ENCODE measurements around the gene NCAPD2.
A peak's percentile ranks its signal among the peaks of the same experiment; 100 is the strongest.
"Not testable (repeated sequence)": the region's sequence is repeated elsewhere in the genome, so short reads cannot be mapped to it uniquely, and the experiment has no call there.

The NCAPD2 gene

GRCh38 chr12:6548966-6549683 lies 55.2 kb downstream of the NCAPD2 start:
- Histone ChIP-seq H3K4me3 (ENCODE audit: low read length) (no peak overlapping the region), H3K27me3 (ENCODE audit: control insufficient read depth, insufficient read depth, low read length) (no peaks in the 10 kb centered on the region), H3K27ac (ENCODE audit: low read length) (no peak overlapping the region), H3K4me1 (ENCODE audit: control insufficient read depth, low read depth, low read length) (no peaks in the 10 kb centered on the region), H3K36me3 (ENCODE audit: control insufficient read depth, low read depth, low read length) (peaks cover 23% of the 10 kb centered on the region), H3K9me3 (ENCODE audit: control insufficient read depth, low read depth, low read length) (no peaks in the 10 kb centered on the region), H3K9ac (ENCODE audit: low read length) (no peak overlapping the region)

- Histone ChIP-seq H3K36me3 (ENCODE audit: control insufficient read depth, low read depth, low read length) (peaks cover 19% of the 10 kb centered on the region), H3K4me1 (ENCODE audit: control insufficient read depth, low read depth, low read length) (peaks cover 6% of the 10 kb centered on the region), H3K9me3 (ENCODE audit: control insufficient read depth, low read depth, low read length) (no peaks in the 10 kb centered on the region), H3K4me3 (ENCODE audit: low read length) (no peak overlapping the region), H3K27me3 (ENCODE audit: control insufficient read depth, insufficient read depth, low read length) (no peaks in the 10 kb centered on the region), H3K27ac (ENCODE audit: low read length) (no peak overlapping the region), H3K9ac (ENCODE audit: low read length) (no peak overlapping the region)
Observed at GRCh38 chr12:6549684-6550151, 55.8 kb downstream of the NCAPD2 start.

- no peak overlapping the region for H3K9ac ChIP-seq (ENCODE audit: low read length)
- no peak overlapping the region for H3K27ac ChIP-seq (ENCODE audit: low read length)
- H3K4me1 ChIP-seq (ENCODE audit: control insufficient read depth, low read depth, low read length), result peaks cover 9% of the 10 kb centered on the region
- H3K9me3 ChIP-seq (ENCODE audit: control insufficient read depth, low read depth, low read length), result no peaks in the 10 kb centered on the region
- no peaks in the 10 kb centered on the region for H3K27me3 ChIP-seq (ENCODE audit: control insufficient read depth, insufficient read depth, low read length)
- peaks cover 19% of the 10 kb centered on the region for H3K36me3 ChIP-seq (ENCODE audit: control insufficient read depth, low read depth, low read length)
- no peak overlapping the region for H3K4me3 ChIP-seq (ENCODE audit: low read length)
Observed at GRCh38 chr12:6550294-6551062, 56.6 kb downstream of the NCAPD2 start.

GRCh38 chr12:6551063-6551461 lies 57.2 kb downstream of the NCAPD2 start:
- Histone ChIP-seq H3K4me3 (ENCODE audit: low read length) (no peak overlapping the region), H3K27me3 (ENCODE audit: control insufficient read depth, insufficient read depth, low read length) (no peaks in the 10 kb centered on the region), H3K9me3 (ENCODE audit: control insufficient read depth, low read depth, low read length) (no peaks in the 10 kb centered on the region), H3K36me3 (ENCODE audit: control insufficient read depth, low read depth, low read length) (peaks cover 17% of the 10 kb centered on the region), H3K27ac (ENCODE audit: low read length) (no peak overlapping the region), H3K9ac (ENCODE audit: low read length) (no peak overlapping the region), H3K4me1 (ENCODE audit: control insufficient read depth, low read depth, low read length) (peaks cover 9% of the 10 kb centered on the region)

GRCh38 chr12:6551496-6552139 lies 57.7 kb downstream of the NCAPD2 start:
- peaks cover 18% of the 10 kb centered on the region for H3K36me3 ChIP-seq (ENCODE audit: control insufficient read depth, low read depth, low read length)
- no peaks in the 10 kb centered on the region for H3K27me3 ChIP-seq (ENCODE audit: control insufficient read depth, insufficient read depth, low read length)
- H3K27ac ChIP-seq (ENCODE audit: low read length), result no peak overlapping the region
- H3K4me1 ChIP-seq (ENCODE audit: control insufficient read depth, low read depth, low read length), result peaks cover 9% of the 10 kb centered on the region
- H3K9ac ChIP-seq (ENCODE audit: low read length), result no peak overlapping the region
- H3K4me3 ChIP-seq (ENCODE audit: low read length), result no peak overlapping the region
- no peaks in the 10 kb centered on the region for H3K9me3 ChIP-seq (ENCODE audit: control insufficient read depth, low read depth, low read length)

GRCh38 chr12:6552140-6552551 lies 58.2 kb downstream of the NCAPD2 start:
- Histone ChIP-seq H3K4me1 (ENCODE audit: control insufficient read depth, low read depth, low read length) (peaks cover 9% of the 10 kb centered on the region), H3K27me3 (ENCODE audit: control insufficient read depth, insufficient read depth, low read length) (no peaks in the 10 kb centered on the region), H3K9me3 (ENCODE audit: control insufficient read depth, low read depth, low read length) (no peaks in the 10 kb centered on the region), H3K4me3 (ENCODE audit: low read length) (no peak overlapping the region), H3K9ac (ENCODE audit: low read length) (no peak overlapping the region), H3K36me3 (ENCODE audit: control insufficient read depth, low read depth, low read length) (peaks cover 22% of the 10 kb centered on the region), H3K27ac (ENCODE audit: low read length) (no peak overlapping the region)

- H3K27me3 ChIP-seq (ENCODE audit: control insufficient read depth, insufficient read depth, low read length), result no peaks in the 10 kb centered on the region
- peaks cover 9% of the 10 kb centered on the region for H3K4me1 ChIP-seq (ENCODE audit: control insufficient read depth, low read depth, low read length)
- peaks cover 18% of the 10 kb centered on the region for H3K36me3 ChIP-seq (ENCODE audit: control insufficient read depth, low read depth, low read length)
- no peak overlapping the region for H3K9ac ChIP-seq (ENCODE audit: low read length)
- no peak overlapping the region for H3K27ac ChIP-seq (ENCODE audit: low read length)
- no peak overlapping the region for H3K4me3 ChIP-seq (ENCODE audit: low read length)
- no peaks in the 10 kb centered on the region for H3K9me3 ChIP-seq (ENCODE audit: control insufficient read depth, low read depth, low read length)
Observed at GRCh38 chr12:6553051-6553868, 59.4 kb downstream of the NCAPD2 start.

- no peaks in the 10 kb centered on the region for H3K27me3 ChIP-seq (ENCODE audit: control insufficient read depth, insufficient read depth, low read length)
- H3K9ac ChIP-seq (ENCODE audit: low read length), result peak overlapping the region; percentile 60
- peaks cover 17% of the 10 kb centered on the region for H3K36me3 ChIP-seq (ENCODE audit: control insufficient read depth, low read depth, low read length)
- H3K4me1 ChIP-seq (ENCODE audit: control insufficient read depth, low read depth, low read length), result peaks cover 9% of the 10 kb centered on the region
- H3K9me3 ChIP-seq (ENCODE audit: control insufficient read depth, low read depth, low read length), result no peaks in the 10 kb centered on the region
- H3K27ac ChIP-seq (ENCODE audit: low read length), result no peak overlapping the region
- peak overlapping the region; percentile 83 for H3K4me3 ChIP-seq (ENCODE audit: low read length)
Observed at GRCh38 chr12:6554168-6555017, 60.5 kb downstream of the NCAPD2 start.

GRCh38 chr12:6555018-6555691 lies 61.3 kb downstream of the NCAPD2 start:
- Histone ChIP-seq H3K9ac (ENCODE audit: low read length) (peak overlapping the region; percentile 60), H3K27ac (ENCODE audit: low read length) (no peak overlapping the region)

GRCh38 chr12:6556496-6556817 lies 62.6 kb downstream of the NCAPD2 start:
- peaks cover 35% of the 10 kb centered on the region for H3K36me3 ChIP-seq (ENCODE audit: control insufficient read depth, low read depth, low read length)
- not testable (repeated sequence) for H3K4me3 ChIP-seq (ENCODE audit: low read length); H3K4me1 ChIP-seq (ENCODE audit: control insufficient read depth, low read depth, low read length); H3K9me3 ChIP-seq (ENCODE audit: control insufficient read depth, low read depth, low read length); H3K27me3 ChIP-seq (ENCODE audit: control insufficient read depth, insufficient read depth, low read length); H3K9ac ChIP-seq (ENCODE audit: low read length); H3K27ac ChIP-seq (ENCODE audit: low read length)

More at GRCh38 chr12:6555018-6555691, 61.3 kb downstream of the NCAPD2 start:
- Histone ChIP-seq H3K27me3 (ENCODE audit: control insufficient read depth, insufficient read depth, low read length) (no peaks in the 10 kb centered on the region), H3K36me3 (ENCODE audit: control insufficient read depth, low read depth, low read length) (peaks cover 22% of the 10 kb centered on the region), H3K4me1 (ENCODE audit: control insufficient read depth, low read depth, low read length) (peaks cover 9% of the 10 kb centered on the region), H3K9me3 (ENCODE audit: control insufficient read depth, low read depth, low read length) (no peaks in the 10 kb centered on the region), H3K4me3 (ENCODE audit: low read length) (peak overlapping the region; percentile 83)
